NCI-H226 (cell line): Measurements from ENCODE around the gene AOAH.
"Not testable (repeated sequence)": the region's sequence is repeated elsewhere in the genome, so short reads cannot be mapped to it uniquely, and the experiment has no call there.

Source experiments
- DNase-seq: peaks from one replicate; pipeline ENCODE4 v3.0.0-alpha.2; 2015

Gene AOAH

GRCh38 chr7:36736090-36736898 is 12.0 kb upstream of the AOAH start:
- no peak for DNase-seq

GRCh38 chr7:36735172-36735571 is 10.9 kb upstream of the AOAH start:
- DNase-seq = no peak

GRCh38 chr7:36734731-36735130 is 10.4 kb upstream of the AOAH start:
- DNase-seq = no peak

- DNase-seq = no peak
These were observed 9.1 kb upstream of the AOAH start for GRCh38 chr7:36733411-36733810.

- no peak for DNase-seq
These were observed 8.5 kb upstream of the AOAH start for GRCh38 chr7:36732806-36733205.

- DNase-seq = no peak
These were observed 5.8 kb upstream of the AOAH start for GRCh38 chr7:36730046-36730445.

GRCh38 chr7:36728143-36728542 is 3.8 kb upstream of the AOAH start:
- no peak for DNase-seq

GRCh38 chr7:36726806-36727503 is 2.7 kb upstream of the AOAH start:
- no peak for DNase-seq

GRCh38 chr7:36726311-36726710 is 2.0 kb upstream of the AOAH start:
- no peak for DNase-seq

- DNase-seq = no peak
These were observed 702 bp upstream of the AOAH start for GRCh38 chr7:36724996-36725395.

GRCh38 chr7:36723291-36723690 is 1.0 kb downstream of the AOAH start:
- DNase-seq = no peak

GRCh38 chr7:36719083-36719632 is 5.1 kb downstream of the AOAH start:
- DNase-seq = no peak

- DNase-seq = no peak
These were observed 6.7 kb downstream of the AOAH start for GRCh38 chr7:36717586-36717985.

GRCh38 chr7:36716802-36717201 is 7.5 kb downstream of the AOAH start:
- DNase-seq = not testable (repeated sequence)

GRCh38 chr7:36712015-36712414 is 12.3 kb downstream of the AOAH start:
- DNase-seq = no peak

- no peak for DNase-seq
These were observed 13.0 kb downstream of the AOAH start for GRCh38 chr7:36711256-36711655.

GRCh38 chr7:36710186-36710791 is 14.0 kb downstream of the AOAH start:
- no peak for DNase-seq

- DNase-seq = no peak
These were observed 15.5 kb downstream of the AOAH start for GRCh38 chr7:36708767-36709166.

- DNase-seq = no peak
These were observed 16.4 kb downstream of the AOAH start for GRCh38 chr7:36707898-36708297.

GRCh38 chr7:36707465-36707864 is 16.8 kb downstream of the AOAH start:
- DNase-seq = no peak

GRCh38 chr7:36703860-36704259 is 20.4 kb downstream of the AOAH start:
- not testable (repeated sequence) for DNase-seq

GRCh38 chr7:36692456-36692855 is 31.8 kb downstream of the AOAH start:
- no peak for DNase-seq

GRCh38 chr7:36691983-36692382 is 32.3 kb downstream of the AOAH start:
- DNase-seq = no peak
